A172 (cell line): Measurements from ENCODE around the gene FUT3. TPM values are rescaled to one million over a fixed set of nuclear protein-coding genes. Genes with fewer than 3 reads are reported as not detected.
"Not testable (repeated sequence)": the region's sequence is repeated elsewhere in the genome, so short reads cannot be mapped to it uniquely, and the experiment has no call there.

Experiments
- DNase-seq: peaks from one replicate; pipeline ENCODE4 v3.0.0-alpha.2; 2015; ENCODE audit warnings: low spot score
- total RNA-seq: library from RNA; depleted of rRNA; stranded (reverse); fragments of >200 nt; shearing (Covaris generic); gene quantifications from 2 replicates; pipeline ENCODE4 v1.2.3, GENCODE V29; 2014

Gene FUT3
- total RNA-seq, 1 experiment from 2014 or later, result not detected

GRCh38 chr19:5848621-5849020, 2.6 kb downstream of the FUT3 start:
- not testable (repeated sequence) for DNase-seq

- not testable (repeated sequence) for DNase-seq
Measured at GRCh38 chr19:5847846-5848245, 3.4 kb downstream of the FUT3 start.

- DNase-seq, result no peak
Measured at GRCh38 chr19:5844456-5845433, 6.5 kb downstream of the FUT3 start.

- DNase-seq, result no peak
Measured at GRCh38 chr19:5843295-5843927, 7.8 kb downstream of the FUT3 start.

GRCh38 chr19:5841735-5842111, 9.5 kb downstream of the FUT3 start:
- DNase-seq, result not testable (repeated sequence)

- no peak for DNase-seq
Measured at GRCh38 chr19:5839065-5840017, 11.9 kb downstream of the FUT3 start, which contains the start of gene FUT6. FUT6 (minus strand) TSS chr19:5839702; CDS start chr19:5832567, 7,135 bp downstream.

- no peak for DNase-seq
Measured at GRCh38 chr19:5838353-5839064, 12.7 kb downstream of the FUT3 start.

GRCh38 chr19:5837761-5838352, 13.4 kb downstream of the FUT3 start:
- DNase-seq, result no peak

- DNase-seq, result no peak
Measured at GRCh38 chr19:5832527-5833216, 18.6 kb downstream of the FUT3 start.

GRCh38 chr19:5832061-5832460, 19.2 kb downstream of the FUT3 start:
- no peak for DNase-seq

GRCh38 chr19:5831159-5831558, 20.1 kb downstream of the FUT3 start:
- DNase-seq, result no peak

GRCh38 chr19:5829567-5830310, 21.5 kb downstream of the FUT3 start:
- no peak for DNase-seq

- no peak for DNase-seq
Measured at GRCh38 chr19:5828661-5829566, 22.3 kb downstream of the FUT3 start.

GRCh38 chr19:5827891-5828660, 23.2 kb downstream of the FUT3 start:
- DNase-seq, result peak; percentile 56

GRCh38 chr19:5827342-5827890, 23.8 kb downstream of the FUT3 start:
- DNase-seq, result no peak

GRCh38 chr19:5826531-5827341, 24.5 kb downstream of the FUT3 start:
- DNase-seq, result peak; percentile 79
